Right lobe of liver (tissue), 4 donors: ENCODE results near the gene FOXJ1.

Experiments
- POLR2A ChIP-seq: fragments of 450-650 bp; IDR thresholded peaks from one replicate; pipeline ENCODE4 v1.6.1; 2017; ENCODE audit warnings: antibody characterized with exemption, mild to moderate bottlenecking
- TF ChIP-seq, protein P1 (sequence below), 4 donors: fragments of 200-600 bp in 3 of 4; fragments of 450-650 bp in 1 of 4; IDR thresholded peaks; one replicate each; pipeline versions ENCODE4 v1.5.1 to v1.8.0; 2016 to 2022; ENCODE audit warnings: antibody characterized with exemption in 4 of 4, mild to moderate bottlenecking in 2 of 4
- donor health status: DM: no; HTN: no; CAD: no.
- donor health status: DM: no; HTN: no; CAD: no.
- donor health status: DM: no; HTN: yes; CAD: no.

DNA sequence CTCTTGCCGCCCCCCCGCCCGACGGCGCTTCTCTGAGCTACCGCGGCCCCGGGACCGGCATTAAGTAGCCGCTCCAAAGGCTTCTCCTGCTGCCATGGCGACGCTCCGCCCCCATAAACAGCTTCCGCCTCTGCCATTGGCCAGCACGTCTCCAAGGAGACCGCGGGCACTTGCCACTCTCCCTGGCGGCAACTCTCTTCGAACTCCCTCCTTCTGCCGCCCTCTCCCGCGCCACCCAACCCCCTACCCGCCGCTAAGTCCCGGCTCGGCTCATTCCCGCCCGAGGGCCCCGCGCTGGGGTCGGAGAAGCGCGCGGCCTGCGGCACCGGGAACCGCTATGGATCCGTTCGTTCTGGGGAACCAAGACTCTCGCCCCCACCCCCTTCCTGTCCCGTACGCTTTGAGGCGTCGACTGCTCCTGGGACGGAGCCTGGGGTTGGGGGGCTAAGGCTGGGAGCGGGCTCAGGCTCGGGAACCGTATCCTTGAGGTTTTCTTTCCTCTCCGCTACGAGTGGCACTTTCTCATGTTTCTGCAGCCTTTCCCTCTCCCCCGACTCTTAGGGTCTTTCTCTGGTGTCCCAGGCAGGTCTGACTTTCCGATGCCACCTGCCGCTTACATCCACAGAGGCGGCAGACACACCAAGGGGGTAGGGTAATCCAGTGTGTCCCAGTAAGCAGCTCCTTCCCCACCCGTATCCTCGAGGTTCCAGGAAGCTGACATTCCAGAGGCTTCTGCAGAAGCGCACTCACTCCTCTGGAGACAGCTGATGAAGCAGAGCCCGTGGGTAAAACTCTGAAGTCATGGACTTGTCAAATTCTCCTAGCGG lies at the start of gene FOXJ1:
- no peak for TF ChIP-seq POLR2A
- TF ChIP-seq, protein P1, sequence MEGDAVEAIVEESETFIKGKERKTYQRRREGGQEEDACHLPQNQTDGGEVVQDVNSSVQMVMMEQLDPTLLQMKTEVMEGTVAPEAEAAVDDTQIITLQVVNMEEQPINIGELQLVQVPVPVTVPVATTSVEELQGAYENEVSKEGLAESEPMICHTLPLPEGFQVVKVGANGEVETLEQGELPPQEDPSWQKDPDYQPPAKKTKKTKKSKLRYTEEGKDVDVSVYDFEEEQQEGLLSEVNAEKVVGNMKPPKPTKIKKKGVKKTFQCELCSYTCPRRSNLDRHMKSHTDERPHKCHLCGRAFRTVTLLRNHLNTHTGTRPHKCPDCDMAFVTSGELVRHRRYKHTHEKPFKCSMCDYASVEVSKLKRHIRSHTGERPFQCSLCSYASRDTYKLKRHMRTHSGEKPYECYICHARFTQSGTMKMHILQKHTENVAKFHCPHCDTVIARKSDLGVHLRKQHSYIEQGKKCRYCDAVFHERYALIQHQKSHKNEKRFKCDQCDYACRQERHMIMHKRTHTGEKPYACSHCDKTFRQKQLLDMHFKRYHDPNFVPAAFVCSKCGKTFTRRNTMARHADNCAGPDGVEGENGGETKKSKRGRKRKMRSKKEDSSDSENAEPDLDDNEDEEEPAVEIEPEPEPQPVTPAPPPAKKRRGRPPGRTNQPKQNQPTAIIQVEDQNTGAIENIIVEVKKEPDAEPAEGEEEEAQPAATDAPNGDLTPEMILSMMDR (IDR thresholded peaks at IDR 0.05) = no peak
